K562 treated with DMSO at 1 percent for 24 hours (cell line): ENCODE results near the gene CFD. TPM values are rescaled to one million over a fixed set of nuclear protein-coding genes. Genes with fewer than 3 reads are reported as not detected.

Experiments used
- total RNA-seq: library from RNA; unstranded; fragments of 300-600 nt; gene quantifications from 2 replicates; pipeline ENCODE4 v1.2.3, GENCODE V29; 2022; ENCODE audit warnings: low read depth; ENCODE audit not compliant: insufficient read depth

CFD gene
- 64.6 and 67.7 TPM in 2 replicates for total RNA-seq

DNA sequence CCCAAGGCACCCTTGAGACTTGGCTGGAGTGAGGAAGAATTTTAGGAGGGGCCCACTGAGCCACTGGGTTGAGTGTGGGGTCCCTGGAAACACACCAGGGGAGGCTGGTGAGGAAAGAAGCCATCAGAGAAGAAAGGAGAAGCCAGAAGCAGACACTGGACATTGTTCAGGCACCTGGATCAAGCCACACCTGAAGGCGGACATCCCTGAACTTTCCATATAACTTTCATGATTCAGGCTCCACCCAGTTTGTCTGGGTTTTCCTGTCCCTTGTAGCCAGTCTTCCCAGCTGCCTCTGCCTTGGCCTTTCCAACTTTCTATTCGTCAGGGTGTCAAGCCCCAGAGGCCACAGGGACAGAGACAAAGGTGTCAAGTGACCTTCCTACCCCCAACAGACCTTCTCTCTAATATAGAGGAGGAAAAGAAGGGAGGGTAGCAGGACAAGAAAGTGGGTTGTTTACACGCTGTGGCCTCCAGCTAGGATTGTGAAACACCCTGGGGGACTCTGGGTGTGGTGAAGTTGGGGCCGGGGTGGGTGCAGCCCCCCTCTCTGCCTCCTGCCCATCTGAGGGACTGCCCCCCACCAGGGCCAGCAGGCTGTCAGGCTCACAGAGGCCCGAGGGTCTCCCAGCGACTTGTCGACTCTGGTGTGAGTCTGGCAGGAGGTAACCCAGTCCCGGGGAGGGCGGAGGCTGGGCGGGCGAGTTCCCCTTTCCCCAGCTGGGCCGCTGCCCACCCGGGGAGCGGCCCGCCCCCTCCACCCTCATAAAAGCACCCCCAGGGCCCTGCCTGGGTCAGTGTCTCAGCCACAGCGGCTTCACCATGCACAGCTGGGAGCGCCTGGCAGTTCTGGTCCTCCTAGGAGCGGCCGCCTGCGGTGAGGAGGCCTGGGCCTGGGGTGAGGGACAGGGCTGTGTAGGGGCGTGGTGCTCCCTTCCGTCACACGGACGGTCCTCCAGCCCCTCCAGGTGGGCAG lies at the start of gene CFD:
Gene CFD (plus strand): TSS at position 797 of the 976 bp plus-strand sequence. CDS start 26 bp downstream, at position 823.

DNA sequence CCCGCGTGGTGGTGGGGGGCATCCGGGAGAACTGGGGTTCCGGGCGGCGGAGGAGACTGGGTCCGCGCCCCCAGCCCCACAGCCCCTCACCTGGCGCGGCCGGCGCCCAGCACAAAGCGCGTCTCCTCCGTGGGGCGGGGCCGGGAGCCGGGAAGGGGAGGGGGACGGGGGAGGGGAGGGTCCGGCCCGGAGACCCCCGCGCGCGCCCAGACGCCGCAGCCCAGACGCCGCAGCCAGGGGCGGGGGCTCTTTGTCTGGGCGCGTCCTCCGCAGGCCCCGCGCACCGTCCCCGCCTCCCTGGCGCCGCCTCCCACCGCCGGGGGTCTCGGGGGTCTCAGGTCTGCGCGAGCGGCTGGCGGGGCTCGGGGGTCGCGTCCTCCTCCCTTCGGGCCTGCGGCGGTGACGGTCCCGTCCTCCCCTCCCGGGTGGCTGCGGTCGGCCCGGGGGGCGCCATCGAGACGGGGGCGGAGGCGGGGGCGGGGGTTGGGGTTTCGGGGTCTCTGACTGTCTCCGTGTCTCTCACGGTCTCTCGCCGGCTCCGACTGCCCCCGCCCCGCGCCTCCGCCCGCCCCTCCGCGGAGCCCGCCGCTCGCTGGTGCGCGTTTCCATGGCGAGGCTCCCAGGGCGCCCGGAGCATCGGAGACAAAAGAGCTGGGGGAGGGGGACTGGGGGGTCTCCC lies 37.5 kb upstream of the CFD start, which contains the start of gene PLPPR3:
Gene PLPPR3 (minus strand): TSS at position 131 of the 679 bp plus-strand sequence. CDS start 396 bp downstream, outside the sequence.

DNA sequence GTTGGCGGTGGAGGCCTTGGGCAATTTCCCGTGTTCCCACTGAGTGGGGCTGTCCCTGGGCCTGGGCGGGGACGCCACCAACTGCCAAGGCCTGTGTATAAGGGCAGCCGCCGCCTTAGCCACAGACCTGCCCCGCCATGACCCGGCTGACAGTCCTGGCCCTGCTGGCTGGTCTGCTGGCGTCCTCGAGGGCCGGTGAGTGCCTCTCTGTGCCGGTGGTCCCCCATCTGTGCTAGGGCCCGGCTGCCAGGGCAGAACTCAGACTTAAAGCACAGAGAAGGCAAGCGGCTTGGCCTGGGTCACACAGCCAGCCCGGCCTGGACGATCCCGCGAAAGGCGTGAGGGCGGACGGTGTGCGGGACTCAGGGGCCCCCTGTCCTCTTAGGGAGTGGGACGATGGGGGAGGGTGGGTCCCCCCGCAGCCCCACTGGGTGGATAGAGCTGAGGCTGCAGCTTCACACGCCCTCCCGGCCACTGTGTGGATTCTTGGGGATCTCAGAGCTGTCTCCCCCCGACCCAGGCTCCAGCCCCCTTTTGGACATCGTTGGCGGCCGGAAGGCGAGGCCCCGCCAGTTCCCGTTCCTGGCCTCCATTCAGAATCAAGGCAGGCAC lies 31.6 kb upstream of the CFD start, which contains the start of gene AZU1:
Gene AZU1 (plus strand): TSS at position 128 of the 612 bp plus-strand sequence. CDS start 10 bp downstream, at position 138.

DNA sequence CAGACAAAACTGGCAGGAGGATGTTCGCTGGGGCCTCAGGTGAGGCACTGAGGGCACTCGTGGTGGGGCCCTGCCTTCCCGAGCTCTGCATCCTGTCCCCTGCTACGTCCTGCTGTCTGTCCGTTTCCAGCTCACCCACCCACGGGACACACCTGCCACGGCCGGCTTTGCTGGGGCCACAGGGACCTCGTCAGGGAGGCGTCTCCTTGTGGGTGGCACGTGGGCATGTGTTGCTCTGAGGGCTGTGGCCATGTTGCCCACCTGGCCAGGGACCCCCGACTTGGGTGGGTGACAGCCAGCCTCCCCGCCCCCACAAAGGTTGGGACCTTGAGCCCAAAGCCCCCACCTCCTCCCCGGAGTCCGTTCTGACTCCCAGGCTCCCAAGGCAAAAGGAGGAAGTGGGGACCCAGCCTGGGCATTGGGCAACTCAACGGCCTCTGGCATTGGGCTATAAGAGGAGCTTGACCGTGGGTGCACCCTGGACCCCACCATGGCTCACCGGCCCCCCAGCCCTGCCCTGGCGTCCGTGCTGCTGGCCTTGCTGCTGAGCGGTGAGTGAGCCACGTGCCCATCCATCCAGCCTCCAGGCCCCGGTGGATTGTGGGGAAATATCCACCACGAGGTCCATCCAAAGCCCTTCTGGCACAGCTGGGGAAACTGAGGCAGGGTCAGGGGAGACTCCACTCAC lies 18.8 kb upstream of the CFD start, which contains the start of gene PRTN3:
Gene PRTN3 (plus strand): TSS at position 481 of the 688 bp plus-strand sequence. CDS start 10 bp downstream, at position 491.

DNA sequence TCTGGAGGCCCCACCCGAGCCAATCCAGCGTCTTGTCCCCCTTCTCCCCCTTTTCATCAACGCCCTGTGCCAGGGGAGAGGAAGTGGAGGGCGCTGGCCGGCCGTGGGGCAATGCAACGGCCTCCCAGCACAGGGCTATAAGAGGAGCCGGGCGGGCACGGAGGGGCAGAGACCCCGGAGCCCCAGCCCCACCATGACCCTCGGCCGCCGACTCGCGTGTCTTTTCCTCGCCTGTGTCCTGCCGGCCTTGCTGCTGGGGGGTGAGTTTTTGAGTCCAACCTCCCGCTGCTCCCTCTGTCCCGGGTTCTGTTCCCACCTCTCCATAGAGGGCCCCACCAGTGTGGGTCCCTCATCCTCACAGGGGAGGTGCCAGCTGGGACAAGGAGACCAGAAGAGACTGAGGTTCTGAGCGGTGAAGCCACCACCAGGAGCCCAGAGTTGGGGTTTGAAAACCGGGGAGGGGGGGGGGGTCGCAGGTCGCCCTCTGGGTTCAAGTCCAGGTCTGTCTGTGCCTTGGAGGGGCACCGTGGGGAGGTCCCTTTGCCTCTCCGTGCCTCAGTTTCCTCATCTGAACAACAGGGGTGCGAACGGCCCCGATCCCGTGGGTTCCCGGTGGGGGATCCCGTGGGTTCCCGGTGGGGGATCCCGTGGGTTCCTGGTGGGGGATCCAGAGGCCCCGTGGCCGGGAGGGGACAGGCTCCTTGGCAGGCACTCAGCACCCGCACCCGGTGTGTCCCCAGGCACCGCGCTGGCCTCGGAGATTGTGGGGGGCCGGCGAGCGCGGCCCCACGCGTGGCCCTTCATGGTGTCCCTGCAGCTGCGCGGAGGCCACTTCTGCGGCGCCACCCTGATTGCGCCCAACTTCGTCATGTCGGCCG lies 7.1 kb upstream of the CFD start, which contains the start of gene ELANE:
Gene ELANE (plus strand): TSS at position 168 of the 878 bp plus-strand sequence. CDS start 26 bp downstream, at position 194.

DNA sequence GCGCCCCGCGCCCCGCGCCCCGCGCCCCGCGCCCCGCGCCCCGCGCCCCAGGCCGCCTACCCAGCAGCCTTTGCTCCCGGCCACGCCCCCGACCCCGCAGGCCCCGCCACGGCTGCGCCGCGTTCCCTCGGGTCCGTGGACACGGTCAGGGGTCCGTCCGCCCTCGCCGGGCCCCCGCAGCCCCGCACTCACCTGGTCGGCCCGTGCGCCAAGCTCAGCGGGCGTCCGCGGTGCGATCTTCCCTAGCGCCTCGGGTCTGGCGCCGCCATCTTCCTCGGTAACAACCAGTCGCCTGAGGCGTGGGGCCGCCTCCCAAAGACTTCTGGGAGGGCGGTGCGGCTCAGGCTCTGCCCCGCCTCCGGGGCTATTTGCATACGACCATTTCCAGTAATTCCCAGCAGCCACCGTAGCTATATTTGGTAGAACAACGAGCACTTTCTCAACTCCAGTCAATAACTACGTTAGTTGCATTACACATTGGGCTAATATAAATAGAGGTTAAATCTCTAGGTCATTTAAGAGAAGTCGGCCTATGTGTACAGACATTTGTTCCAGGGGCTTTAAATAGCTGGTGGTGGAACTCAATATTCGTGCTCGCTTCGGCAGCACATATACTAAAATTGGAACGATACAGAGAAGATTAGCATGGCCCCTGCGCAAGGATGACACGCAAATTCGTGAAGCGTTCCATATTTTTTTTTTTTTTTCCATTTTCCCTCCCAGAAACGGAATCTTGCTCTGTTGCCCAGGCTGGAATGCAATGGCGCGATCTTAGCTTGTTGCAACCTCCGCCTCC lies 33.6 kb downstream of the CFD start, which contains the start of the genes MED16 and RNU6-9:
Gene MED16 (minus strand): TSS at position 294 of the 796 bp plus-strand sequence. CDS start 2,056 bp downstream, outside the sequence.
Gene RNU6-9 (plus strand): TSS at position 591 of the 796 bp plus-strand sequence.

Other genes with a start within 250 kb of the CFD start
- gene POLRMT, start 226.1 kb upstream of the CFD start, total RNA-seq, result 103 and 118 TPM in 2 replicates
- 0.58 and 0.82 TPM in 2 replicates for gene FGF22, start 219.8 kb upstream of the CFD start, total RNA-seq
- 97.3 and 111 TPM in 2 replicates for gene RNF126, start 196.4 kb upstream of the CFD start, total RNA-seq
- gene FSTL3, start 183.3 kb upstream of the CFD start, total RNA-seq, result 9.8 and 12.7 TPM in 2 replicates
- 18.9 and 21.6 TPM in 2 replicates for gene PRSS57, start 164.2 kb upstream of the CFD start, total RNA-seq
- gene PALM, start 150.7 kb upstream of the CFD start, total RNA-seq, result 20.1 and 24.9 TPM in 2 replicates
- 0.25 TPM in 1 of 2 replicates, not detected in the other for gene MISP, start 108.6 kb upstream of the CFD start, total RNA-seq
- gene PTBP1, start 62.2 kb upstream of the CFD start, total RNA-seq, result 331 and 361 TPM in 2 replicates
- 26.9 and 33.9 TPM in 2 replicates for gene PLPPR3, start 37.7 kb upstream of the CFD start, total RNA-seq
- gene AZU1, start 31.8 kb upstream of the CFD start, total RNA-seq, result 1.3 and 1.6 TPM in 2 replicates
- 0.87 and 1.3 TPM in 2 replicates for gene PRTN3, start 18.7 kb upstream of the CFD start, total RNA-seq
- not detected in 2 replicates for gene ELANE, start 7.4 kb upstream of the CFD start, total RNA-seq
- gene MED16, start 33.5 kb downstream of the CFD start, total RNA-seq, result 58.2 and 66.2 TPM in 2 replicates
- not detected in 2 replicates for gene RNU6-9, start 33.8 kb downstream of the CFD start, total RNA-seq
- gene R3HDM4, start 53.6 kb downstream of the CFD start, total RNA-seq, result 169 and 193 TPM in 2 replicates
- 4.8 and 5.2 TPM in 2 replicates for gene KISS1R, start 57.7 kb downstream of the CFD start, total RNA-seq
- gene ARID3A, start 66.4 kb downstream of the CFD start, total RNA-seq, result 72.0 and 83.1 TPM in 2 replicates
- 89.2 and 91.4 TPM in 2 replicates for gene WDR18, start 124.7 kb downstream of the CFD start, total RNA-seq
- 0.66 and 0.73 TPM in 2 replicates for gene GRIN3B, start 140.8 kb downstream of the CFD start, total RNA-seq
- 234 and 259 TPM in 2 replicates for gene TMEM259, start 161.5 kb downstream of the CFD start, total RNA-seq
- gene RNU6-2, start 161.9 kb downstream of the CFD start, total RNA-seq, result not detected in 2 replicates
- gene CNN2, start 166.9 kb downstream of the CFD start, total RNA-seq, result 103 and 109 TPM in 2 replicates
- gene ABCA7, start 180.4 kb downstream of the CFD start, total RNA-seq, result 68.1 and 68.5 TPM in 2 replicates
- gene ARHGAP45, start 207.5 kb downstream of the CFD start, total RNA-seq, result 26.5 and 30.6 TPM in 2 replicates
- gene POLR2E, start 235.7 kb downstream of the CFD start, total RNA-seq, result 298 and 316 TPM in 2 replicates
- 1,084 and 1,166 TPM in 2 replicates for gene GPX4, start 244.3 kb downstream of the CFD start, total RNA-seq